Kasumi-1 (cell line): ENCODE data around the gene LILRA6.
A peak's percentile ranks its signal among the peaks of the same experiment; 100 is the strongest.
"Not testable (repeated sequence)": the region's sequence is repeated elsewhere in the genome, so short reads cannot be mapped to it uniquely, and the experiment has no call there.

Experiments used
- DNase-seq, 2 experiments: peaks; one replicate each; lab custom pipeline; 2025; lab: John Stamatoyannopoulos, UW

The LILRA6 gene

DNA sequence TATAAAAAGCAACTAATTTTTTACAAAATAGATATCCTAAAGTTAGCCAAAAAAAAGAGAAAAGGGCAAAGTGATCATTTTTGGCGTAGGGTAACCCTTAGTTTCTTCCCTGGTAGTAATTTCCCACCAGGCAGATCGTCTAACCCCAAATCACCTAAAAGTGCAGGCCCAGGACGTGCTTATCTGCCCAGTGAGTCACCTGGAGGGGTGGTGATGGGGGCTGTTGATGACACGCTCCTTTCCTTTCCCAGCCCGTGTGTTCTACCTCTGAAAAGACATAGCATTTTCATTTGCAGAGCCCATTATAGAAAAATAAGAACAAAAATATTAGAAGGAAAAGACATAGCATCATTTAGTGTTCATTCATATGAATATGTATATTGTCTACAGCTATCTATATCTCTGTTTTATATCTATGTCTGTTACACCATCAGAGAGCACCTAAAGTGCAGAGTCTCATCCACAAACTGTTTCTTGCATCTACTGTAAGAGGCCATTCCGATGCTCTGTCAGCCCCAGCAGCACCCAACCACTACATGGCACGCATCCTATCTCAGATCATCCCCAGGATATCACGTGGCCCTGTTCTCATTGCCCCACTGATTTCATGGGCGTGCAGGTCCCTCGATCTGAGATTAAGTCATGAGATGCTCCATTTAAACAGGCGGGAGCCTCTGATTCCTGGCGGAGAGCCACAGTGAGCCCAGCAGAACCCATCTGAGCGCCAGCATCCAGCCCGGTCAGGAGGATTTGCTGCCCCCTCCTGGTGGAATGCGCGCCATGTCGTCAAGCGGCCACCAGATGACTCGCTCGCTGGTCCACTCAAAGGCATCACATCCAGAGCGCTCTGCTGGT, 11.3 kb downstream of the LILRA6 start:
- DNase-seq, result peak; percentile 55 to 58

DNA sequence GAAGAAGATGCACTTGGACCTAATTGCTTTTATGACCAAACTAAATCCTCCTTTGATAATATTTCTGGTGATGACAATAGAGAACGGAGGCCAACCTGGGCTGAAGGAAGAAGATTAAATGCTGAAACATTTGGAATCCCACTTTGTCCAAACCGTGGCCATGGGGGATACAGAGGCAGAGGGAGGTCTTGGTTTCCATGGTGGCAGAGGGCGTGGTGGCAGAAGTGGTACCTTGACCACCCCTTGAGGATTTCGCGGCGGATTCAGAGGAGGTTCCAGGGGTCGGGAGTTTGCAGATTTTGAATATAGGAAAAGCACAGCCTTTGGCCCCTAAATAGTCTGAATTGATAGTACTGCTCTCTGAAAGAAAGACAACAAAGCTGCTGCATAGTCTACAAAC, 12.6 kb downstream of the LILRA6 start:
- DNase-seq, result no peak

DNA sequence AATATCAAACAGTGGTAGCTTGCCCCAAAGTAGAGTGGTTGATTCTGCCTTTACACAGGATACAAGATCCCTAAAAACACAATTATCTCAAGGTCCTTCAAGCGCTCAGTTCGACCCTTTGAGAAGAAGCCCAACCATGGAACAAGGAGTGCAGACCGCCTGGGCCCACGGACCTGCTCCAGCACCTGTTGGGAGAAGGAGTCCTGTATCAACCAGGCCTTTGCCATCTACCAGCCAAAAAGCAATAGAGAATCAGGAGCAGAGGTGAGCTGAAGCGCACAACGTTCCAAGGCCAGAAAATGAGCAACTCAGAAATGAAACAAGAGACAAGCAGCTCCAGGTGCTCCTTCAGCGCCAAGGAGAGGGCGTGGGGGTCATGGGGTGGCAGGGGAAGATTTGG, 13.4 kb downstream of the LILRA6 start:
- DNase-seq, result no peak

DNA sequence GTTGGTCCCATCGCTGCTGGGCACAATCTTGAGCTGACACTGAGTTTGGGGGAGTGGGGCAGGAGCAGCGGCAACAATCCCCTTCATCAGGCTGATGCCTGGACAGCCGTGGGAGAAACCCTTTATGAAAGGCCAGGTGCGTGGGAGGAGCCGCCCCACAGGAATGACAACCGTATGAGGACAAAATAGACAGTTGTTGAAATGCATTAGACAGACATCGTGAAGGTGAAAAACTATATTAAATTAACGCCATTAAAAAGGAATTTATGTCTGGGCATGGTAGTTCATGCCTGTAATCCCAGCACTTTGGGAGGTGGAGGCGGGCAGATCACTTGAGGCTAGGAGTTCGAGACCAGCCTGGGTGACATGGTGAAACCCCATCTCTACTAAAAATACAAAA, 18.0 kb downstream of the LILRA6 start:
- DNase-seq, result not testable (repeated sequence)

DNA sequence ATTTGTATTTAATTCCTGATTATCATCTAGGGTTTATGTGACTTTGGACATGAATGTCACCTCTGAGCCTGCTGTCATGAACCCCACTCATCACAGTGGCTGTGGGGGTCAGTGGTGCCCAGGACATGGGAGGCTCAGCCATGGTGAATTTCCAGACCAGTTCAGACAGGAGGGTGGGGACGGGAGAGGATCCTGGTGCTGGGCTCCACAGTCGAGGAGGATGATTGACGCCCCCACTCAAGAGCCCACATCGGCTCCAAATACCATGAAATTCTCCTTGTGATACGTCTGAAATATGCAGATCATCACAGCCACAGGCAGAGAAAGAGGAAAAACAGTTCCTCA, 18.7 kb downstream of the LILRA6 start:
- DNase-seq, result not testable (repeated sequence)

GRCh38 chr19:54223277-54223936, 19.2 kb downstream of the LILRA6 start:
- DNase-seq, result not testable (repeated sequence)

DNA sequence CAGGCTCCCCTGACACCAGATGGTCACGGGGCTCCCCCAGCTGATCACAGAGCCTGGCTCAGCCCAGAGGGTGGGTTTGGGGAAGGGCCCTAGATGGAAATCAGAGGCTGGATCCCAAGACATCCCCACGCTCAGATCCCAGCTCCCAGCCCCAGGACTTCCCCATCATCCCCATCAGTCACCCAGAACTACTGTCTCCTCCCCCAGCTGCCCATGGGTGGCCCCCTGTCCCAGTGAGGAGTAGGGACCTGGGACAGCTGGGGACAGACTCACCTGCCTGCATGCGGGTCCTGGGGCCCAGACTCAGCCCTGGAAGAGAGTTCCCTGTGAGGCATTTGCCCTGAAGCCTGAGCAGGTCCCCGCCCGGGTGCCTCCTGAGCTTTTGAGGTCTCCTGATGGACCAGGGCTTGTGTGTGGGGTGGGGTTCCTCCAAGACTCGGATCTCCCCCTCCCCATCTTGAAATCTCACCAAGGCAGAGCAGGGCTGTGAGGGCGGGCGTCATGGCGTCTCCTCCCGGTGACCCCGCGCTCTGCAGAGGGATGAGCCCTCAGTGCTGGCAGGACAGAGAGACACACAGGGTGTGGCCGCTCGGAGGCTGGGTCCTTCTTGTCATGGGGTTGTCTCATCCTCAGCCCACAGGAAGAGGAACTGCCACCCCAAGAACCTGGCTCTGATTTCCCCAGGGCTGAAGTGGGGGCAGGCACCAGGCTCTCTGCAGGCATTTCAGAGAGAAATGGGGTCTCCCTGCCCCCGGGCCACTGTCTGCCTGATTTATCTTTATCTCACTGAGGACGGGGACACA, 19.9 kb downstream of the LILRA6 start, which contains the start of gene LILRB3:
Gene LILRB3, minus strand, starts transcription at position 534 of the 803 bp plus-strand sequence. Its CDS starts 31 bp downstream, at position 503.
- DNase-seq, result not testable (repeated sequence)

- DNase-seq, result not testable (repeated sequence)
These were observed 20.6 kb downstream of the LILRA6 start for GRCh38 chr19:54221947-54222346.

DNA sequence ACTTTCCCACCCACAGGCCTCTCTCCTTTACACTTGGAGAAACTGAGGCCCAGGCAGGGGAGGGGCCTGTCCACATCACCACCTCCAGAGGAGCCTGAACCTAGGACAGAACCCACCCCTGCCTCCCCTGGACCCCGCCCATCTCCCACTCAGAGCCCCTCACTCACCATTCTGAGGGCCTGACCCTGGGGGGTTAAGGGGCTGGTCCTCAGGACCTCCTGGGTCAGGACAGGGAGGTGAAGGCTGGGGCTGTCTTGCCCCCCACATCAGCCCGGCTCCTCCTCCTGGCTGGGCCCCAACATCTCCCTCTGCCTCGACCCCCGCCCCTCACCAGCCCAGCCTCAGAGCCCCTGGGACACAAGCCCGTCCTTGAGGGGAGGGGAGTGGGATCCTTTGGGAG, 22.9 kb downstream of the LILRA6 start:
- not testable (repeated sequence) for DNase-seq

GRCh38 chr19:54218960-54219661, 23.5 kb downstream of the LILRA6 start:
- no peak for DNase-seq

- DNase-seq, result no peak
These were observed 24.3 kb downstream of the LILRA6 start for GRCh38 chr19:54218259-54218658.

DNA sequence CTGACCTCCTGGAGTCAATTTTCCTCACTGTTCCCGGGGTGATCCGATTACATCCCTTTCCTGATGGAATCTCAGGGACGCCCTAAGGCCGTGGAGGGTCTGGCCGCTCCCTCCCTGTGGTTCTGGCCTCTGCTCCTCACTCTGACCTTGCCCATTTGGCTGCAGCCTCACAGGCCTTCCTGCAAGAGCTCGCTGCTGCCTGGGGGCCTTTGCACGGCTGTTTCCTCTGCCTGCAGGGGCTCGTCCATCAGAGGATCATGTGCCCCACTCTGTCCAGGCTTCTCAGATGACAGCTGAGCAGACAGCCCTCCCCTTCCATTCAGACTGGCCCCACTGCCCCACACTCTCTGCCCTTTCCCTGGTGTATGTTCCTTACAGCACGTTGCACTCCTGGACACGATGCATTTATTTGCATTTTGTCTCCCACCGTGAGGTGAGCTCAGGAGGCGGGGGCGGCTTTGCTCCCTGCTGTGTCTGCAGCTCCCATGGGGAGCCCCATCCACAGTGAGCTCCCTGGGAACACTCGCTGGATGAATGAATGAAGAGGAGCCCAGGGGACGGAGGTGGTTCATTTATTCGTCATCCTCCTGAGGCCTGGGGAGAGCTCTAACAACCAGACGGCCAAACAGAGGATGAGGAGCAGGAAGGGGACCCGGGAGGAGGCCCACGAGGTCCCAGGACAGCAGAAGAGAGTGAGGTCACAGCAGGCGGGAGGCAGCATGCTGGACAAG, 24.9 kb downstream of the LILRA6 start:
- DNase-seq, result not testable (repeated sequence)

- DNase-seq, result no peak
These were observed 25.7 kb downstream of the LILRA6 start for GRCh38 chr19:54216869-54217268.

DNA sequence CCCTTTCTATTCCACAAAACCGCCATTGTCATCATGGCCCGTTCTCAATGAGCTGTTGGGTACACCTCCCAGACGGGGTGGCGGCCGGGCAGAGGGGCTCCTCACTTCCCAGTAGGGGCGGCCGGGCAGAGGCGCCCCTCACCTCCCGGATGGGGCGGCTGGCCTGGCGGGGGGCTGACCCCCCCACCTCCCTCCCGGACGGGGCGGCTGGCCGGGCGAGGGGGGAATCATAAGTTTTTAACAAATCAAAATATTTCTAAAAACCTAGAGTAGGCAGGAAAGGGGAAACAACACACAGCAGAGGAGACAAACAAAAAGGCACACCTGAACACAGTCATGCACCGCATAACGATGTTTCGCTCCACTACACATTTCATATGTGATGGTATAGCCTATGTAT, 27.9 kb downstream of the LILRA6 start:
- DNase-seq, result not testable (repeated sequence)

GRCh38 chr19:54214217-54214616, 28.4 kb downstream of the LILRA6 start:
- DNase-seq, result not testable (repeated sequence)

- no peak for DNase-seq
These were observed 31.4 kb downstream of the LILRA6 start for GRCh38 chr19:54211235-54211634.

DNA sequence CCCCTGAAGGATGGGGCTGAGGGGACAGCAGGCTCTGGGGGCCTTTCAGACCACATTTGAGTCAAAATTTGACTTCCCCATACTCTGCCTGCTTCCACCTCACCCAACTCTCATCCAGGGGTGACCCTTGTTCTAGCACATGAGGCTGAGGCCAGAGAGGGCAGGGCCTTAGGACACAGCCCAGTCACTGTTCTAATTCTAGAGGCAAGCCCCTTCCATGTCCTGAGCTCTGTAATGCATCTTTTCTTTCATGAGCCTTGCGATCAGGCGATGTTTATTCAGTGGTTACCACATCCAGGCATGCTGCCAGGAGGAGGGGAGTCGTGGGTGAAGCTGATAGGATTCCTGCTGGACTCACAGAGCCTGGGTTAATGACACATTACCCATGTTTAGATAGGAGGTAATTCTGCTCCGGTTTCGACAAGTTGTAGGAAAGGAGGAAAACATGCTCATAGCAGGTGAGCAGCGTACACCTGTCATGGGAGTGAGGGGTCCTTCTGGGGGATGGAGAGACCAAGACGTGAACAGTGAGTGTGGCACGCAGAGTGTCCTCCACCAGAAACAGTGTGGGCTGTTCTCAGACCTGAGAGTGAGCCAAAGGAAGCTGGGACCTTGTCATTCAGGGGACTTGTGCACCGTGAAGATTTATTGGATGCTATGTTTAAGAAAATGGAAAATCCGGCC, 32.6 kb downstream of the LILRA6 start:
- DNase-seq, result peak; percentile 44 to 54

DNA sequence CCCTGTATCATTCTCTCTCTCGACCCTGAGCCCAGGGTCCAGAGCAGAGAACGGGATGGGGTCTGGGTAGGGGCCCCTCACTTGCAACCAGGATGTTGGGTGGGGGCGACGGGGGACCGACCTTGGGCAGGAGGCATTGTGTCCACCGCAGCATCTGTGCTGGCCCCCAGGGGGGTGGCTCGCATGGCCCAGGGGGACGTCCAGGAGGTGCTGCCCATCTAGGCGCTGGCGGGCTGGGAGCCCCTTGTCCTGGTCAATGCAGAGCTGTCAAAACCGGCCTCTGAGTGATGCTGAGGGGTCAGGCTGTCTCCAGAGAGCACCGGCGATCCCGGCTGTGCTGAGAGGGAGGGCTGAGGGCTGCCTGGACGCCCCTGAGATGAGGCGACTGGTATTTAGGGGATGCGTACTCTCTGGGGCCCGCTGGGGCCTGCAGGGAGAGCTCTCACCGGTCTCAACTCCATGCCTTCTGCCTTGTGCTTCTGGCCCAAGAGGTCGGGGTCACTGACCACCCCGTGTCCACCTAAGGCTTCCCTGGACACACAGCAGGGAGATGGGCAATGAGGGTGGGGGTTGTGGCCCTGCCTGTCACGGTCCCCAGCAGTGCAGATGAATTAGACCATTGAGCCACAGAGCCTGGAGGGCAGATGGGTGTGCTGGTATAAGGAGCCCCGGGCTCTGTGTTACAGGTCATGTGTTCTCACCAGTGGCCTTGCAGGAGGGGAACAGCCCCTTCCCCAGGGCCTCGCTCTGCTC, 33.4 kb downstream of the LILRA6 start:
- DNase-seq, result no peak

GRCh38 chr19:54208784-54209057, 33.9 kb downstream of the LILRA6 start:
- no peak for DNase-seq
